Endodermal cell (in vitro differentiated cells): ENCODE measurements around the gene PLEKHA8. TPM values are rescaled to one million over a fixed set of nuclear protein-coding genes. Genes with fewer than 3 reads are reported as not detected.

ENCODE experiments used
- DNase-seq: peaks from one replicate; pipeline ENCODE4 v3.0.0-alpha.2; 2017
- H3K27ac ChIP-seq: 2 replicates; pipeline ENCODE4 v1.5.1; 2013; ENCODE audit warnings: mild to moderate bottlenecking, low read depth, low read length, moderate library complexity
- H3K27me3 ChIP-seq: 2 replicates; pipeline ENCODE4 v1.6.1; 2013; ENCODE audit warnings: mild to moderate bottlenecking, low read length, moderate library complexity; ENCODE audit not compliant: insufficient read depth, control insufficient read depth, poor library complexity, severe bottlenecking
- H3K36me3 ChIP-seq: 2 replicates; pipeline ENCODE4 v1.7.0; 2013; ENCODE audit warnings: mild to moderate bottlenecking, low read length, moderate library complexity; ENCODE audit not compliant: control insufficient read depth, insufficient read depth
- H3K4me1 ChIP-seq: one replicate; pipeline ENCODE4 v1.7.0; 2013; ENCODE audit warnings: low read length; ENCODE audit not compliant: control insufficient read depth, insufficient read depth
- H3K4me3 ChIP-seq: 2 replicates; pipeline ENCODE4 v1.5.1; 2013; ENCODE audit warnings: mild to moderate bottlenecking, low read length, moderate library complexity
- H3K9ac ChIP-seq: 2 replicates; pipeline ENCODE4 v1.6.1; 2013; ENCODE audit warnings: mild to moderate bottlenecking, low read length, moderate library complexity; ENCODE audit not compliant: poor library complexity, severe bottlenecking; ENCODE audit errors: extremely low read depth
- H3K9me3 ChIP-seq: 2 replicates; pipeline ENCODE4 v1.6.1; 2013; ENCODE audit warnings: mild to moderate bottlenecking, low read length, moderate library complexity; ENCODE audit not compliant: control insufficient read depth
- H3K27ac Mint-ChIP-seq: 2 replicates; pipeline ENCODE4 v1.8.0; 2020; ENCODE audit warnings: mixed read lengths
- H3K27me3 Mint-ChIP-seq: 2 replicates; pipeline ENCODE4 v1.8.0; 2021; ENCODE audit warnings: mild to moderate bottlenecking, mixed read lengths; ENCODE audit not compliant: insufficient read depth
- H3K36me3 Mint-ChIP-seq: 2 replicates; pipeline ENCODE4 v1.8.0; 2020; ENCODE audit warnings: low read depth, mixed read lengths
- H3K4me1 Mint-ChIP-seq: 2 replicates; pipeline ENCODE4 v1.8.0; 2020; ENCODE audit warnings: mixed read lengths
- H3K4me3 Mint-ChIP-seq: 2 replicates; pipeline ENCODE4 v1.8.0; 2020; ENCODE audit warnings: mild to moderate bottlenecking, moderate library complexity, mixed read lengths
- H3K9me3 Mint-ChIP-seq: 2 replicates; pipeline ENCODE4 v1.8.0; 2020; ENCODE audit warnings: mild to moderate bottlenecking, mixed read lengths
- CTCF ChIP-seq: fragments of 200-600 bp; sonication (generic); conservative IDR thresholded peaks from 2 replicates; pipeline ENCODE4 v1.5.0; 2021; ENCODE audit warnings: antibody characterized with exemption, mild to moderate bottlenecking
- WGBS, 2 experiments: methylation state at CpG; one replicate each; pipeline versions ENCODE4 v1.1.5 to v1.1.7; 2013; ENCODE audit warnings: missing lambda C conversion rate in 2 of 2, mixed read lengths in 1 of 2; ENCODE audit not compliant: insufficient coverage in 1 of 2, insufficient read length in 1 of 2; 5-methylcytosine and 5-hydroxymethylcytosine counted together
- total RNA-seq, 2 donors: library from RNA; stranded (reverse); fragmentation: NEBNext Ultra II Directional in 1 of 2; extraction: Animal tissue kit (Norgen Biotek cat#: 25700) in 1 of 2; gene quantifications; 2 replicates in 1 of 2; 3 replicates in 1 of 2; pipeline ENCODE4 v1.2.1, GENCODE V29; 2021

Gene PLEKHA8
- total RNA-seq, 2 donors from 2014 or later = 37.7 to 42.2 TPM

GRCh38 chr7:30166841-30167235 lies 138.6 kb downstream of the PLEKHA8 start:
- H3K9me3 ChIP-seq = no peaks in the 10 kb centered on the region
- no peaks in the 10 kb centered on the region for H3K9me3 Mint-ChIP-seq
- peaks cover 13% of the 10 kb centered on the region for H3K4me1 Mint-ChIP-seq
- WGBS, 2 experiments = 91 to 93% methylated on average over 5 of the region's 5 CpGs
- H3K36me3 ChIP-seq = no peaks in the 10 kb centered on the region
- H3K27ac ChIP-seq = no peak overlapping the region
- H3K4me3 Mint-ChIP-seq = no peak overlapping the region
- H3K36me3 Mint-ChIP-seq = peaks cover 2% of the 10 kb centered on the region
- H3K27me3 Mint-ChIP-seq = peaks cover 37% of the 10 kb centered on the region
- H3K27me3 ChIP-seq = peaks cover 39% of the 10 kb centered on the region
- no peak overlapping the region for H3K27ac Mint-ChIP-seq
- DNase-seq = no peak
- H3K9ac ChIP-seq = no peak overlapping the region
- no peak for TF ChIP-seq CTCF
- H3K4me1 ChIP-seq = no peaks in the 10 kb centered on the region
- no peak overlapping the region for H3K4me3 ChIP-seq

- 75 to 94% methylated on average over 4 to 6 of the region's 6 CpGs for WGBS, 2 experiments
- H3K4me3 ChIP-seq = no peak overlapping the region
- H3K36me3 Mint-ChIP-seq = peaks cover 2% of the 10 kb centered on the region
- H3K4me1 ChIP-seq = no peaks in the 10 kb centered on the region
- no peak overlapping the region for H3K4me3 Mint-ChIP-seq
- no peaks in the 10 kb centered on the region for H3K9me3 ChIP-seq
- peaks cover 5% of the 10 kb centered on the region for H3K4me1 Mint-ChIP-seq
- no peak for TF ChIP-seq CTCF
- no peak for DNase-seq
- H3K27ac ChIP-seq = no peak overlapping the region
- H3K9ac ChIP-seq = no peak overlapping the region
- H3K27me3 Mint-ChIP-seq = peaks cover 37% of the 10 kb centered on the region
- H3K36me3 ChIP-seq = no peaks in the 10 kb centered on the region
- H3K9me3 Mint-ChIP-seq = no peaks in the 10 kb centered on the region
- H3K27ac Mint-ChIP-seq = no peak overlapping the region
- H3K27me3 ChIP-seq = peaks cover 39% of the 10 kb centered on the region
These were observed 139.7 kb downstream of the PLEKHA8 start for GRCh38 chr7:30167901-30168300.

- TF ChIP-seq CTCF = no peak
- Histone ChIP-seq H3K27me3 (peaks cover 39% of the 10 kb centered on the region), H3K36me3 (no peaks in the 10 kb centered on the region), H3K4me3 (no peak overlapping the region), H3K27ac (peak overlapping the region; percentile 57), H3K9me3 (no peaks in the 10 kb centered on the region), H3K9ac (no peak overlapping the region), H3K4me1 (no peaks in the 10 kb centered on the region)
- no peak overlapping the region for H3K4me3 Mint-ChIP-seq
- peaks cover 37% of the 10 kb centered on the region for H3K27me3 Mint-ChIP-seq
- H3K36me3 Mint-ChIP-seq = peaks cover 2% of the 10 kb centered on the region
- peak; percentile 68 for DNase-seq
- WGBS, 2 experiments = 62 to 65% methylated on average over 10 to 16 of the region's 16 CpGs
- peaks cover 1% of the 10 kb centered on the region for H3K4me1 Mint-ChIP-seq
- H3K27ac Mint-ChIP-seq = no peak overlapping the region
- no peaks in the 10 kb centered on the region for H3K9me3 Mint-ChIP-seq
These were observed 140.8 kb downstream of the PLEKHA8 start for GRCh38 chr7:30168835-30169573.
